ENCODE measurements around the gene GAN. TPM values are rescaled to one million over a fixed set of nuclear protein-coding genes. Genes with fewer than 3 reads are reported as not detected.

GAN gene
- total and polyA plus RNA-seq, 2 donors (not counting 1 experiment from before 2014, with no cell fraction given) = 0.79 to 6.9 TPM

- H3K27me3 Mint-ChIP-seq = peaks cover 20% of the 10 kb centered on the region
- Histone ChIP-seq H3K4me2 (replicated peaks; ENCODE audit: low read depth, low read length, poor library complexity, severe bottlenecking) (no peak overlapping the region), H3K27me3 (replicated peaks in 1 of 4; ENCODE audit: control extremely low read depth in 1 of 4, control insufficient read depth in 3 of 4, insufficient read depth in 4 of 4, low read length in 3 of 4) (peaks cover 0 to 3% (median 0%) of the 10 kb centered on the region in 4 experiments), H3K9ac (ENCODE audit: low read length) (no peak overlapping the region), H2AFZ (ENCODE audit: insufficient read depth, low read depth, low read length, poor library complexity, severe bottlenecking) (no peak overlapping the region), H3K27ac (ENCODE audit: low read length in 2 of 2) (no peak overlapping the region), H3K36me3 (replicated peaks in 1 of 2; ENCODE audit: control extremely low read depth in 1 of 2, control insufficient read depth in 1 of 2, extremely low read depth in 1 of 2, insufficient read depth in 2 of 2, low read length in 1 of 2) (no peaks in the 10 kb centered on the region), H3K4me1 (ENCODE audit: control insufficient read depth in 2 of 2, insufficient read depth in 2 of 2, low read length in 2 of 2) (no peaks in the 10 kb centered on the region), H3K79me2 (ENCODE audit: control insufficient read depth, insufficient read depth, low read length) (no peaks in the 10 kb centered on the region), H3K4me3 (ENCODE audit: control extremely low read depth in 1 of 5, extremely low read depth in 1 of 5, insufficient read depth in 1 of 5, low read depth in 2 of 5, low read length in 4 of 5) (no peak overlapping the region), H3K9me3 (ENCODE audit: control extremely low read depth in 1 of 3, control insufficient read depth in 2 of 3, insufficient read depth in 1 of 3, low read length in 2 of 3) (peaks cover 0 to 3% (median 0%) of the 10 kb centered on the region in 3 donors), H4K20me1 (ENCODE audit: control insufficient read depth, insufficient read depth, low read length, poor library complexity, severe bottlenecking) (no peaks in the 10 kb centered on the region)
- DNase-seq (no peak), ATAC-seq (ENCODE audit: low read depth) (no peak)
- intact Hi-C loops (cut with micrococcal nuclease) = no loop called here
- TF ChIP-seq EZH2 (IDR thresholded peaks at IDR 0.05; ENCODE audit: borderline replicate concordance, insufficient read depth, low read depth, low read length, poor library complexity, severe bottlenecking) = no peak
- no peak for TF ChIP-seq CTCF (IDR thresholded peaks at IDR 0.05)
- H3K9me3 Mint-ChIP-seq (ENCODE audit: insufficient read depth) = no peaks in the 10 kb centered on the region
- WGBS (ENCODE audit: insufficient coverage) = 91% methylated on average over 6 of the region's 7 CpGs
- no peak overlapping the region for H3K27ac Mint-ChIP-seq
- no peaks in the 10 kb centered on the region for H3K4me1 Mint-ChIP-seq
- no peak overlapping the region for H3K4me3 Mint-ChIP-seq
- POLR2A ChIA-PET = no interaction called here
- CTCF ChIA-PET = no interaction called here
These were observed 18.1 kb upstream of the GAN start for GRCh38 chr16:81296631-81297030.

GRCh38 chr16:81307770-81308169 lies 7.0 kb upstream of the GAN start:
- TF ChIP-seq EZH2 (IDR thresholded peaks at IDR 0.05; ENCODE audit: borderline replicate concordance, insufficient read depth, low read depth, low read length, poor library complexity, severe bottlenecking) = no peak
- no peak for TF ChIP-seq CTCF (IDR thresholded peaks at IDR 0.05)
- ChIA-PET POLR2A (interaction anchor here (0.5 kb wide), 1 partner anchor 310 kb away, joined by 3 read pairs; no protein-coding TSS in a partner anchor), CTCF (no interaction called here)
- Histone ChIP-seq H3K4me1 (ENCODE audit: control insufficient read depth in 2 of 2, insufficient read depth in 2 of 2, low read length in 2 of 2) (no peaks in the 10 kb centered on the region), H3K27ac (ENCODE audit: low read length in 2 of 2) (no peak overlapping the region), H3K9ac (ENCODE audit: low read length) (no peak overlapping the region), H3K4me3 (ENCODE audit: control extremely low read depth in 1 of 5, extremely low read depth in 1 of 5, insufficient read depth in 1 of 5, low read depth in 2 of 5, low read length in 4 of 5) (no peak overlapping the region), H3K79me2 (ENCODE audit: control insufficient read depth, insufficient read depth, low read length) (peaks cover 6% of the 10 kb centered on the region), H3K4me2 (replicated peaks; ENCODE audit: low read depth, low read length, poor library complexity, severe bottlenecking) (no peak overlapping the region), H3K36me3 (replicated peaks in 1 of 2; ENCODE audit: control extremely low read depth in 1 of 2, control insufficient read depth in 1 of 2, extremely low read depth in 1 of 2, insufficient read depth in 2 of 2, low read length in 1 of 2) (peaks cover 0 to 2% of the 10 kb centered on the region in 2 experiments), H2AFZ (ENCODE audit: insufficient read depth, low read depth, low read length, poor library complexity, severe bottlenecking) (no peak overlapping the region), H3K9me3 (ENCODE audit: control extremely low read depth in 1 of 3, control insufficient read depth in 2 of 3, insufficient read depth in 1 of 3, low read length in 2 of 3) (peaks cover 0 to 2% (median 0%) of the 10 kb centered on the region in 3 donors), H4K20me1 (ENCODE audit: control insufficient read depth, insufficient read depth, low read length, poor library complexity, severe bottlenecking) (peaks cover 18% of the 10 kb centered on the region), H3K27me3 (replicated peaks in 1 of 4; ENCODE audit: control extremely low read depth in 1 of 4, control insufficient read depth in 3 of 4, insufficient read depth in 4 of 4, low read length in 3 of 4) (no peaks in the 10 kb centered on the region)
- Mint-ChIP-seq H3K27ac (no peak overlapping the region), H3K27me3 (no peaks in the 10 kb centered on the region), H3K4me1 (peaks cover 12% of the 10 kb centered on the region), H3K9me3 (ENCODE audit: insufficient read depth) (no peaks in the 10 kb centered on the region), H3K4me3 (no peak overlapping the region)
- no CpG with 5 or more reads among the region's 3 CpGs for WGBS (ENCODE audit: insufficient coverage)
- no peak for DNase-seq
- ATAC-seq (ENCODE audit: low read depth) = no peak
- intact Hi-C loops (cut with micrococcal nuclease) = no loop called here
